Right atrium auricular region (tissue), 2 donors: ENCODE data around the gene IFI27L1. TPM values are rescaled to one million over a fixed set of nuclear protein-coding genes. Genes with fewer than 3 reads are reported as not detected.

Experiments used
- DNase-seq: peaks from one replicate; pipeline ENCODE4 v3.0.0-alpha.2; 2019; ENCODE audit warnings: low spot score
- H3K27ac ChIP-seq, 2 donors: fragments of 200-600 bp; sonication (generic); 1 replicate in 1 of 2; 2 replicates in 1 of 2; pipeline ENCODE4 v1.5.1; 2016 to 2019
- H3K27me3 ChIP-seq, 2 donors: fragments of 200-600 bp; sonication (generic); one replicate each; pipeline versions ENCODE4 v1.5.1 to v1.6.0; 2017 to 2019
- H3K36me3 ChIP-seq: fragments of 200-600 bp; sonication (generic); one replicate; pipeline ENCODE4 v1.5.1; 2016
- H3K4me1 ChIP-seq, 2 donors: fragments of 200-600 bp; sonication (generic); one replicate each; pipeline versions ENCODE4 v1.5.1 to v1.6.0; 2017 to 2019
- H3K4me3 ChIP-seq, 2 donors: fragments of 200-600 bp; sonication (generic); 1 replicate in 1 of 2; 2 replicates in 1 of 2; pipeline ENCODE4 v1.5.1; 2017 to 2019; ENCODE audit warnings: mild to moderate bottlenecking in 1 of 2, moderate library complexity in 1 of 2
- H3K9me3 ChIP-seq, 2 donors: fragments of 200-600 bp; sonication (generic); one replicate each; pipeline ENCODE4 v1.5.1; 2019
- CTCF ChIP-seq, 2 donors: fragments of 200-600 bp; sonication (generic); IDR thresholded peaks; one replicate each; pipeline ENCODE4 v1.5.1; 2019; ENCODE audit warnings: antibody characterized with exemption in 2 of 2
- total RNA-seq, 2 donors: library from RNA; depleted of rRNA; stranded (reverse); fragments of >200 nt; gene quantifications; one replicate each; pipeline ENCODE4 v1.1.0, GENCODE V29; 2016

Gene IFI27L1
- total RNA-seq, 2 donors from 2014 or later = 13.8 to 21.1 TPM

DNA sequence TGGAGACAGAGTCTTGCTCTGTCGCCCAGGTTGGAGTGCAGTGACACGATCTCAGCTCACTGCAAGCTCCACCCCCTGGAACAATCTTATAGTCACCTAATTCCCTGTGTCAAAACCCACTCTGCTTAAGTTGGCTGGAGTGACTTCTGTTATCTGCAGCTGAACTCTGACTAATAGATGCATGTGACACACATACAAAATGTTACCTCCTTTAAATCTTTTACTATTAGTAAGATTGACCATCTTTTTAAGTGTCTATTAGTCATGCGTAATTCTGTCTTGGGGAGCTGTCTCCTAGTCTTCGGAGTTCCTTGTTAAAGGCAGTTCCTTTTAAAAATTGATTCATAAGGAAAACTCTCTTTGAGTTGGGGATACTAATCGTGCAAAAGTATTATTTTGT is 7.4 kb downstream of the IFI27L1 start:
- Histone ChIP-seq H3K27ac (no peak overlapping the region), H3K27me3 (no peaks in the 10 kb centered on the region), H3K9me3 (no peaks in the 10 kb centered on the region), H3K4me3 (no peak overlapping the region), H3K36me3 (no peaks in the 10 kb centered on the region), H3K4me1 (no peaks in the 10 kb centered on the region)
- no peak for TF ChIP-seq CTCF (IDR thresholded peaks at IDR 0.05)
- no peak for DNase-seq

DNA sequence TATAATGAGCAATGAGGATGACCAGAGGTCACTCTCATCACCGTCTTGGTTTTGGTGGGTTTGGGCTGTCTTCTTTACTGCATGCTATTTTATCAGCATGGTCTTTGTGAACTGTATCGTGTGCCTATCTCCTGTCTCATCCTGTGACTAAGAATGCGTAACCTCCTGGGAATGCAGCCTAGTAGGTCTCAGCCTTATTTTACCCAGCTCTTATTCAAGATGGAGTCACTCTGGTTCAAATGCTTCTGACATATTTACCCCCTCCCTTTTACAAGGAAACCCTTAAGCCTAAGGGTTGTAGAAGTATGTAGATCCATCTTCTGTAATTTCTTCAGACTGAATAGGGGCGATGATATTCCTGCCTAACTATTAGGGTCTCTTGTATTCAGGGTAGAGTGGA is 8.4 kb downstream of the IFI27L1 start:
- Histone ChIP-seq H3K27ac (no peak overlapping the region), H3K9me3 (no peaks in the 10 kb centered on the region), H3K4me3 (no peak overlapping the region), H3K27me3 (no peaks in the 10 kb centered on the region), H3K4me1 (no peaks in the 10 kb centered on the region), H3K36me3 (no peaks in the 10 kb centered on the region)
- no peak for DNase-seq
- TF ChIP-seq CTCF (IDR thresholded peaks at IDR 0.05) = no peak

DNA sequence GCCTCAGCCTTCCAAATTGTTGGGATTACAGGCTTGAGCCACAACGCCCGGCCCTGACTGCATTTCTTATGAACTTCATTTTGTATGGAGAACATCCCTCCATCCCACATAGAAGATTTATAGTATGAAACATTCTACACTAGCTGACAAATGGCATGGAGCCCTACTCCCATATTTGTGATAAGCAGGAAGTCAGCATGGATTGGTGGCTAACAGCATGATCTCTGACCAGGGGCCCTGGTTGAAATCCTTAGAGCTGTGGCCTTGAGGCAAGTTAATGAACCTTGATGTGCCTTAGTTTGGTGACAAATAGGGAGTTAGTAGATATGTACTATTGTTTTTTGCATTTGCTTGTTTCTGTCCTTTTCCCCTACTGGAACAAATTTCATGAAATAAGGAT is 12.3 kb downstream of the IFI27L1 start:
- H3K36me3 ChIP-seq = no peaks in the 10 kb centered on the region
- H3K4me1 ChIP-seq = no peaks in the 10 kb centered on the region
- no peak overlapping the region for H3K27ac ChIP-seq
- no peak for TF ChIP-seq CTCF (IDR thresholded peaks at IDR 0.05)
- H3K4me3 ChIP-seq = no peak overlapping the region
- no peak for DNase-seq
- no peaks in the 10 kb centered on the region for H3K27me3 ChIP-seq
- H3K9me3 ChIP-seq = no peaks in the 10 kb centered on the region

- Histone ChIP-seq H3K36me3 (no peaks in the 10 kb centered on the region), H3K4me3 (no peak overlapping the region), H3K4me1 (no peaks in the 10 kb centered on the region), H3K27me3 (no peaks in the 10 kb centered on the region), H3K27ac (no peak overlapping the region), H3K9me3 (no peaks in the 10 kb centered on the region)
- DNase-seq = no peak
- TF ChIP-seq CTCF (IDR thresholded peaks at IDR 0.05) = no peak
Measured at GRCh38 chr14:94097091-94097490, 16.0 kb downstream of the IFI27L1 start.

- TF ChIP-seq CTCF (IDR thresholded peaks at IDR 0.05) = no peak
Measured at GRCh38 chr14:94098326-94098992, 17.3 kb downstream of the IFI27L1 start.

GRCh38 chr14:94099006-94099405 is 17.9 kb downstream of the IFI27L1 start:
- Histone ChIP-seq H3K27ac (no peak overlapping the region), H3K36me3 (no peaks in the 10 kb centered on the region), H3K4me3 (no peak overlapping the region), H3K9me3 (no peaks in the 10 kb centered on the region), H3K27me3 (no peaks in the 10 kb centered on the region), H3K4me1 (no peaks in the 10 kb centered on the region)
- no peak for TF ChIP-seq CTCF (IDR thresholded peaks at IDR 0.05)
- DNase-seq = peak; percentile 5

More at GRCh38 chr14:94098326-94098992, 17.3 kb downstream of the IFI27L1 start:
- H3K27me3 ChIP-seq = no peaks in the 10 kb centered on the region
- no peak overlapping the region for H3K27ac ChIP-seq
- H3K4me1 ChIP-seq = no peaks in the 10 kb centered on the region
- H3K4me3 ChIP-seq = no peak overlapping the region
- H3K9me3 ChIP-seq = no peaks in the 10 kb centered on the region
- no peaks in the 10 kb centered on the region for H3K36me3 ChIP-seq
- DNase-seq = peak; percentile 13
